ENCODE results near the gene ARHGAP44.

DNA sequence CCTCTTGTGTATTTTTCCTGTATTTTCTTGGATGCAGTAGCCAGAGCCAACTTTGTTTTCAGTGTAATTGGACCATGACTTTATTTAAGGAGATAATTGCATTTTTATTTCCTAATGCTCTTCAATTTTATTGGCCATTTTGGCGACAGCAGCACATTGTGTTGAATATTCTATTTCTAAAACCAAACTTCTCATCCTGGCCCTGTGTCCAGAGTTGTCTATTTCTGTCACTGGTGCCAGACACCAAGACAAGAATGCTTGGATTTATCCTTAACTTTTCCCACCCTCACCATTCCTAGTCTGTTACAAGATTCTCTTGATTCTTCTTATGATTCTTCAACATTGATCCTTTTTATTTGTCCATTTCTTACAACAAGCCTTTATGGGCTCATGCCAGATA, 37.1 kb downstream of the ARHGAP44 start:
- TF ChIP-seq CTCF (IDR thresholded peaks at IDR 0.05; ENCODE audit: insufficient read depth, low read length): no peak
- no peak for TF ChIP-seq REST (IDR thresholded peaks at IDR 0.05; ENCODE audit: insufficient replicate concordance, low read depth)
- no peak for TF ChIP-seq GABPA (IDR thresholded peaks at IDR 0.05; ENCODE audit: low read depth)
